Heart left ventricle (tissue), 16 donors: ENCODE data around the gene NFIC. TPM values are rescaled to one million over a fixed set of nuclear protein-coding genes. Genes with fewer than 3 reads are reported as not detected.

Source experiments
- ATAC-seq, 4 donors: fragments of 200-7000 bp; cut with Tn5 transposase; one replicate each; pipeline ENCODE4 v1.9.1; 2020 to 2022; ENCODE audit warnings: moderate library complexity in 4 of 4, mild to moderate bottlenecking in 3 of 4, moderate number of reproducible peaks in 1 of 4
- DNase-seq, 5 donors: peaks; one replicate each; pipeline ENCODE4 v3.0.0-alpha.2; 2020
- H3K27ac ChIP-seq, 12 donors: fragments of 200-600 bp; sonication (generic) in 4 of 12; one replicate each; pipeline versions ENCODE4 v1.5.0 to v1.8.0; 2016 to 2022; ENCODE audit warnings: mild to moderate bottlenecking in 2 of 12
- H3K27me3 ChIP-seq, 9 donors: fragments of 200-600 bp; sonication (generic) in 2 of 9; one replicate each; pipeline versions ENCODE4 v1.5.1 to v1.8.0; 2016 to 2022; ENCODE audit warnings: mild to moderate bottlenecking in 3 of 9
- H3K36me3 ChIP-seq, 9 donors: fragments of 200-600 bp; sonication (generic) in 2 of 9; one replicate each; pipeline versions ENCODE4 v1.5.0 to v1.8.0; 2018 to 2022; ENCODE audit warnings: mild to moderate bottlenecking in 2 of 9
- H3K4me1 ChIP-seq, 12 donors: fragments of 200-600 bp; sonication (generic) in 4 of 12; one replicate each; pipeline versions ENCODE4 v1.5.0 to v1.8.0; 2016 to 2022; ENCODE audit warnings: mild to moderate bottlenecking in 3 of 12
- H3K4me3 ChIP-seq, 12 donors: fragments of 200-600 bp; sonication (generic) in 4 of 12; one replicate each; pipeline versions ENCODE4 v1.5.0 to v1.8.0; 2017 to 2022; ENCODE audit warnings: mild to moderate bottlenecking in 9 of 12, moderate library complexity in 4 of 12
- H3K9me3 ChIP-seq, 12 donors: fragments of 200-600 bp; sonication (generic) in 4 of 12; one replicate each; pipeline versions ENCODE4 v1.5.0 to v1.8.0; 2016 to 2022; ENCODE audit warnings: mild to moderate bottlenecking in 1 of 12
- POLR2A ChIP-seq, 2 donors: fragments of 450-650 bp; IDR thresholded peaks; one replicate each; pipeline ENCODE4 v1.6.1; 2017; ENCODE audit warnings: antibody characterized with exemption in 2 of 2, mild to moderate bottlenecking in 2 of 2, moderate library complexity in 2 of 2
- WGBS, 4 donors: extraction: QIAGEN DNeasy Blood & Tissue Kit in 2 of 4; methylation state at CpG; one replicate each; pipeline versions ENCODE4 v1.1.5 to v1.1.7; 2013 to 2018; 5-methylcytosine and 5-hydroxymethylcytosine counted together
- intact Hi-C, 10 donors: fragments of 100-400 bp; cut with DNase I; formaldehyde crosslinking; loops; one replicate each; pipeline versions ENCODE4 v1.11.1 to v1.14.2; 2022
- polyA plus RNA-seq, 2 donors: library from polyadenylated mRNA; stranded (reverse); fragments of 200-250 nt; gene quantifications; one replicate each; pipeline ENCODE4 v1.2.3, GENCODE V29; 2013
- total RNA-seq, 9 donors: library from RNA; depleted of rRNA in 2 of 9; stranded (reverse); fragments of >200 nt in 2 of 9; fragmentation: NEBNext Ultra II Directional in 3 of 9; extraction: Animal tissue kit (Norgen Biotek cat#: 25700) in 3 of 9; gene quantifications; one replicate each; pipeline versions ENCODE4 v1.1.0 to v1.2.4, GENCODE V29; 2016 to 2023
- TF ChIP-seq, protein P1 (sequence below), 12 donors: fragments of 200-600 bp; sonication (generic) in 4 of 12; IDR thresholded peaks; one replicate each; pipeline versions ENCODE4 v1.5.0 to v1.8.0; 2018 to 2022; ENCODE audit warnings: antibody characterized with exemption in 12 of 12, mild to moderate bottlenecking in 5 of 12
- donor health status: ischemic (EF 13 %, LVEDD 7.1; RV severe dilation, severe dysfunction).
- donor health status: healthy with polysubstance abuse.
- donor health status: DM: no; HTN: yes; CAD: no.
- donor health status: DM: no; HTN: no; CAD: no.
- donor health status: ischemic (EF 25% LVEDD 6.9; RV normal size, moderate dysfunction).
- donor health status: ischemic (EF 25% LVEDD 5.7; RV mildly dilated, moderate dysfunction).
- donor health status: healthy.
- donor health status: DM: yes; HTN: yes; CAD: no.
- donor health status: ischemic (EF 35%, LVEDD 5.7; RV mildly dilated, moderate dysfunction).
- donor health status: nonischemic (EF 11% LVEDD 7.7; RV severe dilation, severe dysfunction).
- donor health status: DM: yes; HTN: yes; CAD: no.
- donor health status: PGD.
- donor health status: ischemic (EF 29% LVEDD 5.4; RV normal size, mild dysfunction).
- donor health status: nonischemic (EF 23%, LVEDD 6.1; RV moderate dilation, normal function).

NFIC gene
- total and polyA plus RNA-seq, 11 donors = 107 to 267 (median 159) TPM

DNA sequence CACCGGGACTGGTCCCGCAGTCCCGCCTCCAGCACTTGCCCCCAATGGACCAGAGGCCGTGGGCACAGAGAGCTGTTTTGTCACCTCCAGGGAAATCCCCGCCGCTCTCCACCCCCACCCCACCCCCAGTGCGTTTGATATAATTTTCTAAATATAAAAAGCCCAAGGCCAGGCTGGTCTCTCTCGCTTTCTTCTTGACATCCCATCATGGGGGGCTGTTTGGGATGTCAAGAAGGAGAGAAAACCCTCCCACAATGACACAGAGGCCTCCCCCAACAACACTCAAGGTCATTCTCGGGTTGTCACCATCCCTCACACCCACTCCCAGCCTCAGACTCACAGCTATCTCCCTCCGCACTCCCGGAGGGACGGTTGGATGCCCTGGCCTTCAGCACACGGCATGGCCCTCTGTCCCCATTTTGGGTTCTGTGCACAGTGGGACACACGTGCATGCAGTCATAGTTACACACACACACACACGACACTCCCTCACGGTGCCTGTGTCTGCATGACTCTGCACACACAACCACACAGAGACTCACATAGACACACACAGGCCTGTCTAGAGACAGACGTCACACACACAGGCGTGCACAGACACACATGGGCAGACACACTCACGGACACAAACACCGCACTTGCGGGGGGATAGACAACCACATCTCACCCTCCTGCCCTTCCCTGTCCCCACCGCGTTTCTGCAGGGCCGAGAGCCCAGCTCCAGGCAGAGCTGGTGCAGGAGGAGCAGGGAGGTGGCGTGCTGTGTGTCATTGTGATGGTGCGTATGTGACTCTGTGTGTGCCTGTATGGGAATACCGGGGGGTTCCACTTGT is 4.8 kb upstream of the NFIC start:
- 20 to 27% (median 23%) methylated on average over 21 to 27 of the region's 27 CpGs for WGBS, 4 donors

DNA sequence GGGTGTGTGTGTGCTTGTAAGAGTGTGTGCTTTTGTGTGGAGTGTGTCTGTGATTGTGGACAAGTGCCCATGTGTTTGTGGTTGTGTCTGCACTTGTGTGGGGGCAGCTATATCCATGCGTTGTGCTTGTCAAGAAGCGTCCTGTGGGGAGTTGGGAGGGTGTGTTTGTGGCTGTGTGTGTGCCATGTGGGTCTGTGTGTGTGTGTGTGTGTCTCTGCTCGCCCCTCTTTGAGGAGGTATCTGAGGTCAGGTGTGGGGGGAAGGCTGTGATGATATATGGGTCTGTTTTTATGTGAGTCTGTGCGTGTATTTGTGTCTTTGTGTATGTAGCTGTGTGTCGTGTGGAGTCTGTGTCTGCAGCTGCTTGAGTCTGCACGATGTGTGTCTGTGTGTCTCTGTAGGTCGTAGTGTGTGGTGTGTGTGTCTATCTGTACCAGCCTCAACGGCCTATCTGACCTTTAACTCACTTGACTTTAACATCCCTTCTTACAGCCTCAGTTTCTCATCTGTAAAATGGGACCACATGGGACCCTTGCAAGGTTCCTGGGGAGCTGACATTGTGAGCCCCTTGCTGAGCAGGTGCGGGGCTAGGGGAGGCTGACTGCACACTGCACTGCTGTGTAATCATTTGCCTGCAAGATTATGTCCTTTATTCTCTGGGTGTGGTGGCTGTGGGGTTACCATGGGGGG is 4.0 kb upstream of the NFIC start:
- Histone ChIP-seq H3K4me1 (peaks cover 6 to 68% (median 38%) of the 10 kb centered on the region in 12 donors), H3K4me3 (peak overlapping the region in 3 of 12 donors; percentile 70 to 100 (median 85)), H3K27ac (peak overlapping the region in 11 of 12 donors; percentile 89 to 100 (median 97)), H3K27me3 (peaks cover 0 to 3% (median 0%) of the 10 kb centered on the region in 9 donors), H3K36me3 (peaks cover 0 to 4% (median 0%) of the 10 kb centered on the region in 9 donors), H3K9me3 (no peaks in the 10 kb centered on the region)
- 57 to 62% (median 60%) methylated on average over 8 to 9 of the region's 9 CpGs for WGBS, 4 donors
- intact Hi-C loops = loop anchor here in 4 of 10 donors (5.0 kb wide), 2 partner anchors 40 to 65 kb away; no protein-coding TSS in a partner anchor
- ATAC-seq = no peak
- no peak for DNase-seq
- no peak for TF ChIP-seq POLR2A (IDR thresholded peaks at IDR 0.05)
- TF ChIP-seq, protein P1, sequence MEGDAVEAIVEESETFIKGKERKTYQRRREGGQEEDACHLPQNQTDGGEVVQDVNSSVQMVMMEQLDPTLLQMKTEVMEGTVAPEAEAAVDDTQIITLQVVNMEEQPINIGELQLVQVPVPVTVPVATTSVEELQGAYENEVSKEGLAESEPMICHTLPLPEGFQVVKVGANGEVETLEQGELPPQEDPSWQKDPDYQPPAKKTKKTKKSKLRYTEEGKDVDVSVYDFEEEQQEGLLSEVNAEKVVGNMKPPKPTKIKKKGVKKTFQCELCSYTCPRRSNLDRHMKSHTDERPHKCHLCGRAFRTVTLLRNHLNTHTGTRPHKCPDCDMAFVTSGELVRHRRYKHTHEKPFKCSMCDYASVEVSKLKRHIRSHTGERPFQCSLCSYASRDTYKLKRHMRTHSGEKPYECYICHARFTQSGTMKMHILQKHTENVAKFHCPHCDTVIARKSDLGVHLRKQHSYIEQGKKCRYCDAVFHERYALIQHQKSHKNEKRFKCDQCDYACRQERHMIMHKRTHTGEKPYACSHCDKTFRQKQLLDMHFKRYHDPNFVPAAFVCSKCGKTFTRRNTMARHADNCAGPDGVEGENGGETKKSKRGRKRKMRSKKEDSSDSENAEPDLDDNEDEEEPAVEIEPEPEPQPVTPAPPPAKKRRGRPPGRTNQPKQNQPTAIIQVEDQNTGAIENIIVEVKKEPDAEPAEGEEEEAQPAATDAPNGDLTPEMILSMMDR (IDR thresholded peaks at IDR 0.05) = no peak

More for the DNA sequence above, 4.8 kb upstream of the NFIC start:
- intact Hi-C loops = loop anchor here in 7 of 10 donors (2.0 to 5.0 kb wide), 4 partner anchors 25 to 66 kb away; no protein-coding TSS in a partner anchor
- no peak for TF ChIP-seq POLR2A (IDR thresholded peaks at IDR 0.05)
- TF ChIP-seq, protein P1 (IDR thresholded peaks at IDR 0.05) = no peak
- peak overlapping the region; percentile 89 to 100 (median 98) for H3K27ac ChIP-seq
- peaks cover 0 to 3% (median 0%) of the 10 kb centered on the region in 9 donors for H3K27me3 ChIP-seq
- DNase-seq (peak in 1 of 5 donors; percentile 46), ATAC-seq (peak in 2 of 4 donors; percentile 28 to 54)
- peaks cover 0 to 4% (median 0%) of the 10 kb centered on the region in 9 donors for H3K36me3 ChIP-seq
- H3K4me1 ChIP-seq = peaks cover 6 to 61% (median 36%) of the 10 kb centered on the region in 12 donors
- H3K4me3 ChIP-seq = peak overlapping the region; percentile 57 to 100 (median 97)
- no peaks in the 10 kb centered on the region for H3K9me3 ChIP-seq

- intact Hi-C loops = loop anchor here in 4 of 10 donors (5.0 kb wide), 2 partner anchors 38 to 63 kb away; no protein-coding TSS in a partner anchor
- peak overlapping the region in 4 of 12 donors; percentile 14 to 100 (median 62) for H3K27ac ChIP-seq
- H3K36me3 ChIP-seq = peaks cover 0 to 4% (median 0%) of the 10 kb centered on the region in 9 donors
- H3K27me3 ChIP-seq = no peaks in the 10 kb centered on the region
- TF ChIP-seq, protein P1 (IDR thresholded peaks at IDR 0.05) = no peak
- TF ChIP-seq POLR2A (IDR thresholded peaks at IDR 0.05) = no peak
- H3K9me3 ChIP-seq = no peaks in the 10 kb centered on the region
- DNase-seq = no peak
- 65 to 74% (median 69%) methylated on average over 14 to 16 of the region's 16 CpGs for WGBS, 4 donors
- peaks cover 6 to 70% (median 40%) of the 10 kb centered on the region in 12 donors for H3K4me1 ChIP-seq
- ATAC-seq = no peak
- no peak overlapping the region for H3K4me3 ChIP-seq
These were observed 2.4 kb upstream of the NFIC start for GRCh38 chr19:3363841-3364500.
